ENCODE data around the gene DZIP1L.
"Not testable (repeated sequence)": the region's sequence is repeated elsewhere in the genome, so short reads cannot be mapped to it uniquely, and the experiment has no call there.

The DZIP1L gene

GRCh38 chr3:138114988-138115971 lies at the start of gene DZIP1L:
Gene DZIP1L (minus strand): TSS chr3:138115608. CDS start chr3:138103971, 11,637 bp downstream.
- no peak for DNase-seq

- no peak for DNase-seq
Observed at GRCh38 chr3:138165061-138165460, 49.7 kb upstream of the DZIP1L start.

DNA sequence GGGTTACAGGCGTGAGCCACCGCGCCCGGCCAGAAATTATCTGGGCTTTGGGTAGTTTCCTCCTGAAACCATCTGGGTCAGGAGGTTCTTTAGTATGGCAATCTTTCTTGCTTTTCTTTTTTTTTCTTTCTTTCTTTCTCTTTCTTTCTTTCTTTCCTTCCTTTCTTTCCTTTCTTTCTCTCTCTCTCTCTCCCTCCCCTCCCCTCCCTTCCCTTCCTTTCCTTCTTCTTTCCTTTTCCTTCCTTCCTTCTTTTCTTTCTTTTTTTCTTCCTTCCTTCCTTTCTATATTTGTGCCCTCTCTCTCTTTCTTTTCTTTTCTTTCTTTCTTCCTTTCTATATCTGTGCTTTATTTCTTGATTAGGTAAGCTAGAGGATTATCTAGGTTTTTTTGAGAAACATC lies 42.3 kb upstream of the DZIP1L start:
- no peak for DNase-seq

DNA sequence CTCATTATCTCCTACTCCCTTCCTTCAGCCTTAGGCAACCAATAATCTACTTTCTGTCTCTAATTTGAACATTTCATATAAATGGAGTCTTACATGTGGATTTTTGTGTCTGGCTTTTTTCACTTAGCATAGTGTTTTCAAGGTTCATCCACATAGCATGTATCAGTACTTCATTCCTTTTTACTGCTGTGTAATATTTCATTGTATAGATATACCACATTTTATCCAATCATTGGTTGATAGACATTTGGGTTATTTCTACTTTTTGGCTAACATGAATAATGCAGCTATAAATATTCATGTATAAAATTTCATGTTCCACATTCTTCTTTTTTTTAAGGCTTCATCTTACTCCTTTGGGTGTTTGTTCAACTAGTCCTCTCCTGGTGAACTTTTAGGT lies 39.1 kb upstream of the DZIP1L start:
- no peak for DNase-seq

- no peak for DNase-seq
Observed at GRCh38 chr3:138148503-138148902, 33.1 kb upstream of the DZIP1L start.

DNA sequence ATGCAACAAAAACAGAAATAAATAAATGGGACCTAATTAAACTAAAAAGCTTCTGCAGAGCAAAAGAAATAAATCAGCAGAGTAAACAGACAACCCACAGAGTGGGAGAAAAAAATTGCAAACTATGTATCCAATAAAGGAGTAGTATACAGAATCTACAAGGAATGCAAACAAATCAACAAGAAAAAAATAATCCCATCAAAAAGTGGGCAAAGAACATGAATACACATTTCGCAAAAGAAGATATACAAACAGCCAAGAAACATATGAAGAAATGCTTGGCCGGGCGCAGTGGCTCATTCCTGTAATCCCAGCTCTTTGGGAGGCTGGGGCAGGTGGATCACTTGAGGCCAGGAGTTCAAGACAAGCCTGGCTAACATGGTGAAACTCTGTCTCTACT lies 26.8 kb upstream of the DZIP1L start:
- DNase-seq = not testable (repeated sequence)

- DNase-seq = no peak
Observed at GRCh38 chr3:138140940-138141339, 25.5 kb upstream of the DZIP1L start.

- DNase-seq = no peak
Observed at GRCh38 chr3:138139691-138140090, 24.3 kb upstream of the DZIP1L start.

- DNase-seq = no peak
Observed at GRCh38 chr3:138137861-138138260, 22.5 kb upstream of the DZIP1L start.

GRCh38 chr3:138136201-138136600 lies 20.8 kb upstream of the DZIP1L start:
- DNase-seq = no peak

- no peak for DNase-seq
Observed at GRCh38 chr3:138135833-138136194, 20.4 kb upstream of the DZIP1L start.

- no peak for DNase-seq
Observed at GRCh38 chr3:138135146-138135832, 19.9 kb upstream of the DZIP1L start.

DNA sequence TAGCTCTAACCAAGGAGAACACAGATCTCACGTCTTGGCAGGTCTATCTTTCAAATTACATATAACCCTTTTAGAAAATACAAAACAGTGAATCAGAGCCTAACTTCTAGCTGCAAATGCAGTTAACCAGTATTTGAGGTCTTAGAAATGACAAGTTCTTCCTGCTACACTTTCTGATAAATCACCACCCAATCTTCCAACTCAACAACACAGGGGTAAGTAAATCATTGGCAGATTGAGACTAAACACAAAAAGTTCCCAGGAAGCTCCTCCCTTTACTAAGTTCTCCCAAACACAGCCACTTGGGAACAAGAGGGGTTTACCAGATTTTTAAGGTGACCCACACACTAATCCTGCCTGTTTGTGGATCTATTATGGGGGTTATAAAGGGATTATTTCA lies 16.8 kb upstream of the DZIP1L start, which contains the start of gene A4GNT:
Gene A4GNT (minus strand): TSS at position 152 of the 400 bp plus-strand sequence. CDS start 1,134 bp downstream, outside the sequence.
- DNase-seq = no peak

GRCh38 chr3:138127636-138128365 lies 12.4 kb upstream of the DZIP1L start:
- DNase-seq = no peak

GRCh38 chr3:138125548-138126221 lies 10.3 kb upstream of the DZIP1L start:
- no peak for DNase-seq

GRCh38 chr3:138124706-138125355 lies 9.4 kb upstream of the DZIP1L start:
- no peak for DNase-seq

- DNase-seq = no peak
Observed at GRCh38 chr3:138124188-138124587, 8.8 kb upstream of the DZIP1L start.

GRCh38 chr3:138119423-138119766 lies 4.0 kb upstream of the DZIP1L start:
- no peak for DNase-seq

DNA sequence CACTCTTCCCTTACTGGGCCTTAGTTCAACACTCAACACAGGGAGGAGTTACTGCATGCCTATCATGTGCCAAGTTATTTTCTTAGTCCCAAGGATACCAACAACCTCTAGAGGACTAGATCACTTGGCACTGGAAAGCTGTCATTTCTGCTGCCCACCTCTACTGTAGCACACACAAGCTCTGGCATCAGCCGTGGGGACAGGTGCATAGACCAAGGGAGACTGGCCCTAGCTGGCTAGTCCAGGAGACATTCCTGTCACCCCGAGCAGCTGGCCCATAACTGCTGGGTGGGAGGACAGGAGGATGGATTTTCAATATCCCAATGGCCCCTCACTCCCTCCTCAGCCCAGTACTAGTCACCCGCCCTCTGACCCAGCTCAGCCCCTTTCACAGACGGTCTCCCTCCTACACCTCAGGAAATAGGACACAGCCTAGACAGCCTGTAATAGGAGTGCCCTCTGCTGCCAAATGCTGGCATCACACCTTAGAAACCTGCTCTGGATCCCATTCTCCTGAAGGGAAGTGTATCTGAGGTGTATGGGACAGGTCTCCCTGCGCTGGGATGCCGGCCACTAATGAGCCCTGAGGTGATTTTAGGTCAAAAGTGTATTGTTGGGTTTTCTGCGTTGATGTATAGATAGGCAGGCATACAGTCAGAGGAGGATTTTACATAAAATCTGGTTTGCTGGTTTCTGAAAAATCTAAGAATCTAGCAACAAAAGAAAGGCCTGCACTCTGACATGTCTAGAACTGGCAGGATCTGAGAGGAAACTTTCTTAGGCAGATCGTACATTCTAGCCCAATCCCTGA lies 3.4 kb upstream of the DZIP1L start:
- peak; percentile 28 for DNase-seq

- DNase-seq = no peak
Observed at GRCh38 chr3:138114431-138114918, 933 bp downstream of the DZIP1L start.

DNA sequence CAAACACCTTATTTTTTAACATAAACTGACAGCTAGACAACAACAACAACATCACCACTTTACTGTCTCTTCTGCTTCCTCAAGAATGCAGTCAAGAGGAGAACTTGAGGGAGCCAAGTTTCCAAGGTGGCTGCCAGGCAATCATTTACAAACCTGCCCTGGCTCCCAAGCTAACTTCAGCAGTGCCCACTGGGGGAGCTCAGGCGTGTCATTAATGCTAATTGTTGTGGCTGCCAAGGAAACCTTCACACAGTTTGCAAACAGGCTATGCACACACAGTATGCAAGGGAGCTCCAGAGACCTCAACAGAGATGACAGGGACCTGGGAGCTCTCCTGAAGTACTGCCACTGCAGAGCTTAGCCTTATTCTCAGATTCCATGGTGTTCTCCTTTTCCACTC lies 2.1 kb downstream of the DZIP1L start:
- DNase-seq = no peak

Measured in activated effector memory CD4-positive, alpha-beta T cell treated with Interleukin-2 at 50 U/mL for 16 hours (primary cell).